ENCODE data around the gene MRPL49.

The MRPL49 gene

GRCh38 chr11:65134240-65134951 lies 12.3 kb downstream of the MRPL49 start, which contains the start of gene SYVN1:
TSS of gene SYVN1 (minus strand) at chr11:65134519. CDS start at chr11:65133601, 918 bp downstream.
- Histone ChIP-seq H4K91ac (ENCODE audit: low read depth, low read length, poor library complexity) (no peak within 1 kb of the TSS), H3K4me1 (ENCODE audit: control insufficient read depth in 2 of 2, insufficient read depth in 1 of 2, low read depth in 1 of 2, low read length in 2 of 2) (peaks cover 9 to 13% of the 10 kb centered on the region in 2 donors), H2BK5ac (ENCODE audit: low read length) (peak within 1 kb of the TSS; percentile 99), H2BK15ac (ENCODE audit: low read length) (peak within 1 kb of the TSS; percentile 60), H3K4me2 (ENCODE audit: insufficient read depth, low read length, poor library complexity, severe bottlenecking) (peak within 1 kb of the TSS; percentile 95), H2AK5ac (ENCODE audit: low read depth, low read length) (peak within 1 kb of the TSS; percentile 63), H3K14ac (ENCODE audit: low read length) (peak within 1 kb of the TSS; percentile 86), H3K4me3 (ENCODE audit: low read length in 2 of 2) (peak within 1 kb of the TSS; percentile 79 to 94), H3K23ac (ENCODE audit: low read depth, low read length, poor library complexity) (peak within 1 kb of the TSS; percentile 83), H3K9me3 (replicated peaks in 1 of 2; ENCODE audit: control insufficient read depth in 2 of 2, insufficient read depth in 1 of 2, low read depth in 1 of 2, low read length in 2 of 2) (no peaks in the 10 kb centered on the region), H3K9ac (ENCODE audit: low read depth, low read length, poor library complexity) (peak within 1 kb of the TSS; percentile 89), H3K27me3 (ENCODE audit: control insufficient read depth in 3 of 3, insufficient read depth in 3 of 3, low read depth in 1 of 3, low read length in 3 of 3) (no peaks in the 10 kb centered on the region), H3K79me1 (ENCODE audit: low read depth, low read length) (peaks cover 18% of the 10 kb centered on the region), H3K18ac (ENCODE audit: low read length) (peak within 1 kb of the TSS; percentile 98), H2BK120ac (ENCODE audit: low read depth, low read length) (no peak within 1 kb of the TSS), H3K36me3 (replicated peaks in 1 of 2; ENCODE audit: control insufficient read depth in 2 of 2, insufficient read depth in 2 of 2, low read length in 2 of 2) (peaks cover 33% of the 10 kb centered on the region in 2 donors), H3K4ac (ENCODE audit: low read length) (peak within 1 kb of the TSS; percentile 39), H2AFZ (ENCODE audit: low read length) (peak within 1 kb of the TSS; percentile 95), H2BK12ac (ENCODE audit: low read length) (no peak within 1 kb of the TSS), H4K8ac (ENCODE audit: low read depth, low read length) (peak within 1 kb of the TSS; percentile 97), H3K27ac (replicated peaks; ENCODE audit: low read length) (peak within 1 kb of the TSS; percentile 86)
- WGBS, 2 donors (ENCODE audit: extremely low coverage in 2 of 2, insufficient read length in 2 of 2, insufficient replicate concordance in 1 of 2), result no CpG with 5 or more reads among the region's 60 CpGs
- DNase-seq (ENCODE audit: low spot score), result peak; percentile 86

GRCh38 chr11:65134952-65135632 lies 13.0 kb downstream of the MRPL49 start:
- Histone ChIP-seq H2BK12ac (ENCODE audit: low read length) (no peak overlapping the region), H3K14ac (ENCODE audit: low read length) (no peak overlapping the region), H3K4ac (ENCODE audit: low read length) (no peak overlapping the region), H2BK15ac (ENCODE audit: low read length) (no peak overlapping the region), H3K79me1 (ENCODE audit: low read depth, low read length) (peaks cover 18% of the 10 kb centered on the region), H3K4me2 (ENCODE audit: insufficient read depth, low read length, poor library complexity, severe bottlenecking) (peak overlapping the region; percentile 95), H3K9me3 (replicated peaks in 1 of 2; ENCODE audit: control insufficient read depth in 2 of 2, insufficient read depth in 1 of 2, low read depth in 1 of 2, low read length in 2 of 2) (no peaks in the 10 kb centered on the region), H4K91ac (ENCODE audit: low read depth, low read length, poor library complexity) (no peak overlapping the region), H2BK5ac (ENCODE audit: low read length) (peak overlapping the region; percentile 99), H3K18ac (ENCODE audit: low read length) (peak overlapping the region; percentile 89), H2BK120ac (ENCODE audit: low read depth, low read length) (no peak overlapping the region), H3K9ac (ENCODE audit: low read depth, low read length, poor library complexity) (peak overlapping the region; percentile 87), H3K4me1 (ENCODE audit: control insufficient read depth in 2 of 2, insufficient read depth in 1 of 2, low read depth in 1 of 2, low read length in 2 of 2) (peaks cover 9 to 13% of the 10 kb centered on the region in 2 donors), H2AFZ (ENCODE audit: low read length) (peak overlapping the region; percentile 95), H3K27me3 (ENCODE audit: control insufficient read depth in 3 of 3, insufficient read depth in 3 of 3, low read depth in 1 of 3, low read length in 3 of 3) (no peaks in the 10 kb centered on the region), H3K27ac (replicated peaks; ENCODE audit: low read length) (peak overlapping the region; percentile 86), H3K23ac (ENCODE audit: low read depth, low read length, poor library complexity) (no peak overlapping the region), H4K8ac (ENCODE audit: low read depth, low read length) (no peak overlapping the region), H3K36me3 (replicated peaks in 1 of 2; ENCODE audit: control insufficient read depth in 2 of 2, insufficient read depth in 2 of 2, low read length in 2 of 2) (peaks cover 26% of the 10 kb centered on the region in 2 donors), H3K4me3 (ENCODE audit: low read length in 2 of 2) (peak overlapping the region; percentile 79 to 94), H2AK5ac (ENCODE audit: low read depth, low read length) (no peak overlapping the region)
- no CpG with 5 or more reads among the region's 24 CpGs for WGBS, 2 donors (ENCODE audit: extremely low coverage in 2 of 2, insufficient read length in 2 of 2, insufficient replicate concordance in 1 of 2)
- peak; percentile 92 for DNase-seq (ENCODE audit: low spot score)

GRCh38 chr11:65135633-65136145 lies 13.6 kb downstream of the MRPL49 start:
- peaks cover 9 to 13% of the 10 kb centered on the region in 2 donors for H3K4me1 ChIP-seq (ENCODE audit: control insufficient read depth in 2 of 2, insufficient read depth in 1 of 2, low read depth in 1 of 2, low read length in 2 of 2)
- peak overlapping the region; percentile 69 for H3K27ac ChIP-seq (replicated peaks; ENCODE audit: low read length)
- no peak overlapping the region for H3K18ac ChIP-seq (ENCODE audit: low read length)
- peaks cover 18% of the 10 kb centered on the region for H3K79me1 ChIP-seq (ENCODE audit: low read depth, low read length)
- H2AFZ ChIP-seq (ENCODE audit: low read length), result peak overlapping the region; percentile 95
- H4K8ac ChIP-seq (ENCODE audit: low read depth, low read length), result no peak overlapping the region
- H3K9me3 ChIP-seq (replicated peaks in 1 of 2; ENCODE audit: control insufficient read depth in 2 of 2, insufficient read depth in 1 of 2, low read depth in 1 of 2, low read length in 2 of 2), result no peaks in the 10 kb centered on the region
- H2BK15ac ChIP-seq (ENCODE audit: low read length), result no peak overlapping the region
- H3K23ac ChIP-seq (ENCODE audit: low read depth, low read length, poor library complexity), result no peak overlapping the region
- H3K4ac ChIP-seq (ENCODE audit: low read length), result no peak overlapping the region
- no peak overlapping the region for H2BK5ac ChIP-seq (ENCODE audit: low read length)
- H3K36me3 ChIP-seq (replicated peaks in 1 of 2; ENCODE audit: control insufficient read depth in 2 of 2, insufficient read depth in 2 of 2, low read length in 2 of 2), result peaks cover 21 to 22% of the 10 kb centered on the region in 2 donors
- no peak overlapping the region for H3K9ac ChIP-seq (ENCODE audit: low read depth, low read length, poor library complexity)
- peak overlapping the region; percentile 63 for H3K4me2 ChIP-seq (ENCODE audit: insufficient read depth, low read length, poor library complexity, severe bottlenecking)
- no peak overlapping the region for H4K91ac ChIP-seq (ENCODE audit: low read depth, low read length, poor library complexity)
- no peak overlapping the region for H3K14ac ChIP-seq (ENCODE audit: low read length)
- peak overlapping the region; percentile 3 for H2AK5ac ChIP-seq (ENCODE audit: low read depth, low read length)
- H2BK12ac ChIP-seq (ENCODE audit: low read length), result no peak overlapping the region
- H2BK120ac ChIP-seq (ENCODE audit: low read depth, low read length), result no peak overlapping the region
- no peaks in the 10 kb centered on the region for H3K27me3 ChIP-seq (ENCODE audit: control insufficient read depth in 3 of 3, insufficient read depth in 3 of 3, low read depth in 1 of 3, low read length in 3 of 3)
- H3K4me3 ChIP-seq (ENCODE audit: low read length in 2 of 2), result peak overlapping the region; percentile 79 to 86
- WGBS, 2 donors (ENCODE audit: extremely low coverage in 2 of 2, insufficient read length in 2 of 2, insufficient replicate concordance in 1 of 2), result no CpG with 5 or more reads among the region's 11 CpGs
- DNase-seq (ENCODE audit: low spot score), result no peak
